Heart right ventricle (tissue), 16 donors: ENCODE measurements around the gene AP4S1. TPM values are rescaled to one million over a fixed set of nuclear protein-coding genes. Genes with fewer than 3 reads are reported as not detected.
"Not testable (repeated sequence)": the region's sequence is repeated elsewhere in the genome, so short reads cannot be mapped to it uniquely, and the experiment has no call there.

Experiments
- ATAC-seq, 8 donors: fragments of 200-7000 bp; cut with Tn5 transposase; one replicate each; pipeline ENCODE4 v1.9.1; 2020; ENCODE audit warnings: mild to moderate bottlenecking in 8 of 8, moderate library complexity in 8 of 8, moderate number of reproducible peaks in 1 of 8
- DNase-seq, 2 donors: peaks; one replicate each; pipeline ENCODE4 v3.0.0-alpha.2; 2020
- H3K27ac ChIP-seq, 10 donors: fragments of 200-600 bp; sonication (generic) in 2 of 10; one replicate each; pipeline versions ENCODE4 v1.5.0 to v1.8.0; 2020 to 2022; ENCODE audit warnings: mild to moderate bottlenecking in 3 of 10
- H3K27me3 ChIP-seq, 7 donors: fragments of 200-600 bp; one replicate each; pipeline ENCODE4 v1.8.0; 2021 to 2022; ENCODE audit warnings: mild to moderate bottlenecking in 2 of 7
- H3K36me3 ChIP-seq, 9 donors: fragments of 200-600 bp; sonication (generic) in 1 of 9; one replicate each; pipeline versions ENCODE4 v1.5.0 to v1.8.0; 2020 to 2022; ENCODE audit warnings: mild to moderate bottlenecking in 2 of 9
- H3K4me1 ChIP-seq, 9 donors: fragments of 200-600 bp; sonication (generic) in 1 of 9; one replicate each; pipeline versions ENCODE4 v1.5.0 to v1.8.0; 2020 to 2022; ENCODE audit warnings: mild to moderate bottlenecking in 4 of 9
- H3K4me3 ChIP-seq, 10 donors: fragments of 200-600 bp; sonication (generic) in 2 of 10; one replicate each; pipeline versions ENCODE4 v1.5.0 to v1.8.0; 2020 to 2022; ENCODE audit warnings: mild to moderate bottlenecking in 7 of 10, moderate library complexity in 2 of 10
- H3K9me3 ChIP-seq, 11 donors: fragments of 200-600 bp in 10 of 11; sonication (generic) in 2 of 11; one replicate each; pipeline versions ENCODE4 v1.5.0 to v1.8.0; 2013 to 2022; ENCODE audit warnings: mild to moderate bottlenecking in 2 of 11, control low read depth in 1 of 11, moderate library complexity in 1 of 11
- WGBS, 2 donors: extraction: QIAGEN DNeasy Blood & Tissue Kit; methylation state at CpG; one replicate each; pipeline ENCODE4 v1.1.7; 2013; ENCODE audit warnings: inconsistent platforms in 1 of 2; 5-methylcytosine and 5-hydroxymethylcytosine counted together
- intact Hi-C, 10 donors: fragments of 100-400 bp; cut with DNase I; formaldehyde crosslinking; loops; one replicate each; pipeline versions ENCODE4 v1.11.1 to v1.14.2; 2022
- polyA plus RNA-seq, 2 donors: library from polyadenylated mRNA; stranded (reverse); fragments of 200-250 nt; gene quantifications; one replicate each; pipeline ENCODE4 v1.2.3, GENCODE V29; 2013
- total RNA-seq, 10 donors: library from RNA; stranded (reverse); fragmentation: NEBNext Ultra II Directional in 3 of 10; extraction: Animal tissue kit (Norgen Biotek cat#: 25700) in 3 of 10; gene quantifications; one replicate each; pipeline versions ENCODE4 v1.2.1 to v1.2.4, GENCODE V29; 2021 to 2023
- TF ChIP-seq, protein P1 (sequence below), 9 donors: fragments of 200-600 bp; sonication (generic) in 2 of 9; IDR thresholded peaks; one replicate each; pipeline versions ENCODE4 v1.5.0 to v1.8.0; 2021 to 2022; ENCODE audit warnings: antibody characterized with exemption in 9 of 9, mild to moderate bottlenecking in 5 of 9, moderate library complexity in 1 of 9
- donor health status: Arrhythmogenic right ventricular cardiomyopathy.
- donor health status: ischemic (EF 13 %, LVEDD 7.1; RV severe dilation, severe dysfunction).
- donor health status: healthy with polysubstance abuse.
- donor health status: DM: no; HTN: yes; CAD: no.
- donor health status: DM: no; HTN: no; CAD: no.
- donor health status: ischemic (EF 25% LVEDD 6.9; RV normal size, moderate dysfunction).
- donor health status: ischemic (EF 25% LVEDD 5.7; RV mildly dilated, moderate dysfunction).
- donor health status: healthy.
- donor health status: DM: yes; HTN: yes; CAD: no.
- donor health status: Ischemic cardiomyopathy.
- donor health status: ischemic (EF 35%, LVEDD 5.7; RV mildly dilated, moderate dysfunction).
- donor health status: nonischemic (EF 11% LVEDD 7.7; RV severe dilation, severe dysfunction).
- donor health status: DM: yes; HTN: yes; CAD: no.
- donor health status: PGD.
- donor health status: ischemic (EF 29% LVEDD 5.4; RV normal size, mild dysfunction).
- donor health status: nonischemic (EF 23%, LVEDD 6.1; RV moderate dilation, normal function).

The AP4S1 gene
- total and polyA plus RNA-seq, 12 donors: 6.2 to 9.4 (median 8.5) TPM

GRCh38 chr14:31090883-31091764 lies 65.7 kb downstream of the AP4S1 start:
- 25 to 31% methylated on average over 5 of the region's 5 CpGs for WGBS, 2 donors
- TF ChIP-seq, protein P1, sequence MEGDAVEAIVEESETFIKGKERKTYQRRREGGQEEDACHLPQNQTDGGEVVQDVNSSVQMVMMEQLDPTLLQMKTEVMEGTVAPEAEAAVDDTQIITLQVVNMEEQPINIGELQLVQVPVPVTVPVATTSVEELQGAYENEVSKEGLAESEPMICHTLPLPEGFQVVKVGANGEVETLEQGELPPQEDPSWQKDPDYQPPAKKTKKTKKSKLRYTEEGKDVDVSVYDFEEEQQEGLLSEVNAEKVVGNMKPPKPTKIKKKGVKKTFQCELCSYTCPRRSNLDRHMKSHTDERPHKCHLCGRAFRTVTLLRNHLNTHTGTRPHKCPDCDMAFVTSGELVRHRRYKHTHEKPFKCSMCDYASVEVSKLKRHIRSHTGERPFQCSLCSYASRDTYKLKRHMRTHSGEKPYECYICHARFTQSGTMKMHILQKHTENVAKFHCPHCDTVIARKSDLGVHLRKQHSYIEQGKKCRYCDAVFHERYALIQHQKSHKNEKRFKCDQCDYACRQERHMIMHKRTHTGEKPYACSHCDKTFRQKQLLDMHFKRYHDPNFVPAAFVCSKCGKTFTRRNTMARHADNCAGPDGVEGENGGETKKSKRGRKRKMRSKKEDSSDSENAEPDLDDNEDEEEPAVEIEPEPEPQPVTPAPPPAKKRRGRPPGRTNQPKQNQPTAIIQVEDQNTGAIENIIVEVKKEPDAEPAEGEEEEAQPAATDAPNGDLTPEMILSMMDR (IDR thresholded peaks at IDR 0.05): no peak
- H3K27ac ChIP-seq: peak overlapping the region in 9 of 10 donors; percentile 10 to 88 (median 59)
- H3K36me3 ChIP-seq: peaks cover 0 to under 1% (median 0%) of the 10 kb centered on the region in 9 donors
- H3K9me3 ChIP-seq: no peaks in the 10 kb centered on the region
- peaks cover 0 to 25% (median 19%) of the 10 kb centered on the region in 9 donors for H3K4me1 ChIP-seq
- ATAC-seq: peak; percentile 78 to 96 (median 80)
- H3K27me3 ChIP-seq: no peaks in the 10 kb centered on the region
- peak in 1 of 2 donors; percentile 16 for DNase-seq
- intact Hi-C loops: no loop called here
- H3K4me3 ChIP-seq: no peak overlapping the region

- ATAC-seq (no peak), DNase-seq (no peak)
- intact Hi-C loops: no loop called here
- no peaks in the 10 kb centered on the region for H3K9me3 ChIP-seq
- H3K27ac ChIP-seq: peak overlapping the region in 1 of 10 donors; percentile 16
- H3K4me1 ChIP-seq: peaks cover 0 to 25% (median 19%) of the 10 kb centered on the region in 9 donors
- 69 to 77% methylated on average over 2 of the region's 2 CpGs for WGBS, 2 donors
- H3K27me3 ChIP-seq: no peaks in the 10 kb centered on the region
- no peak overlapping the region for H3K4me3 ChIP-seq
- TF ChIP-seq, protein P1 (IDR thresholded peaks at IDR 0.05): no peak
- peaks cover 0 to 12% (median 0%) of the 10 kb centered on the region in 9 donors for H3K36me3 ChIP-seq
Observed at GRCh38 chr14:31092160-31092708, 66.8 kb downstream of the AP4S1 start.

DNA sequence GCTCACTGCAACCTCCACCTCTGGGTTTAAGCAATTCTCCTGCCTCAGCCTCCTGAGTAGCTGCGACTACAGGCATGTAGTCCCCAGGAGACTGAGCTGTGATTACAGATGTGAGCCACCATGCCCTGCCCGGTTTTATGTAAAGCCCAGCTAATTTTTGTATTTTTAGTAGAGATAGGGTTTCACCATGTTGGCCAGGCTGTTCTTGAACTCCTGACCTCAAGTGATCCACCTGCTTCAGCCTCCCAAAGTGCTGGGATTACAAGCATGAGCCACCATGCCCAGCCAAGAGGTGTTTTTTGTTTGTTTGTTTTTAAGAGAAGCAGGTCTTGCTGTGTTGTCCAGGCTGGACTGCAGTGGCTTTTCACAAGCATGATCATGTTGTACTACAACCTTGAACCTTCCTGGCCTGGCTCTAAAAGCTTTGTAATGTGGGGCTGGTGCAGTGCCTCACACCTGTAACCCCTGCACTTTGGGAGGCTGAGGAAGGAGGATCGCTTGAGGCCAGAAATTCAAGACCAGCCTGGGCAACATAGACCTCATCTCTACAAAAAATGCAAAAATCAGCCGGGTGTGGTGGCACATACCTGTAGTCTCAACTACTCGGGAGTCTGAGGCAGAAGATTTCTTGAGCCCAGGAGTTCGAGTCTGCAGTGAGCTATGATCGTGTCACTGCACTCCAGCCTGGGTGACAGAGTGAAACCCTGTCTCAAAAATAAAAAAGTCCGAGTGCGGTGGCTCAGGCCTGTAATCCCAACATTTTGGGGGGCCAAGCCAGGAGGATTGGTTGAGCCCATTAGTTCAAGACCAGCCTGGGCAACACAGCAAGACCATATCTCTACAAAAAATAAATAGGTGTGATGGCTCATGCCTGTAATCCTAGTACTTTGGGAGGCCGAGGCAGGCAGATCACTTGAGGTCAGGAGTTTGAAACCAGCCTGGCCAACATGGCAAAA lies 68.7 kb downstream of the AP4S1 start:
- H3K27ac ChIP-seq, H3K27me3 ChIP-seq, ATAC-seq, DNase-seq, H3K4me3 ChIP-seq, intact Hi-C loops, H3K9me3 ChIP-seq: not testable (repeated sequence)
- Histone ChIP-seq H3K36me3 (peaks cover 0 to 31% (median 12%) of the 10 kb centered on the region in 9 donors), H3K4me1 (peaks cover 0 to 25% (median 19%) of the 10 kb centered on the region in 9 donors)
- WGBS, 2 donors: 93 to 94% methylated on average over 10 of the region's 10 CpGs

DNA sequence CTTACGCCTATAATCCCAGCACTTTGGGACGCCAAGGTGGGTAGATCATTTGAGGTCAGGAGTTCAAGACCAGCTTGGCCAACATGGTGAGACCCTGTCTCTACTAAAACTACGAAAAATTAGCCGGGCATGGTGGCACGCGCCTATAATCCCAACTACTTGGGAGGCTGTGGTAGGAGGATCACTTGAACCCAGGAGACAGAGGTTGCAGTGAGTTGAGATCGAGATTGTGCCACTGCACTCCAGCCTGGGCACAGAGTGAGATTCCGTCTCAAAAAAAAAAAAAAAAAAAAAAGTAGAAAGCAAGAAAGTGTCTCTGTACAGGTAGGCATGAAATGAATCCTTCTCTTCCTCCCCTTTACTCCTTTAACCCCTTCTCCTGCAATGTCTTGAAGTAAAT lies 70.4 kb downstream of the AP4S1 start:
- 97 to 98% methylated on average over 8 of the region's 8 CpGs for WGBS, 2 donors
- not testable (repeated sequence) for H3K9me3 ChIP-seq

GRCh38 chr14:31096255-31096654 lies 70.8 kb downstream of the AP4S1 start:
- no peak for DNase-seq
- TF ChIP-seq, protein P1 (IDR thresholded peaks at IDR 0.05): no peak
- Histone ChIP-seq H3K27ac (no peak overlapping the region), H3K9me3 (no peaks in the 10 kb centered on the region), H3K36me3 (peaks cover 0 to 52% (median 26%) of the 10 kb centered on the region in 9 donors), H3K4me3 (no peak overlapping the region), H3K27me3 (no peaks in the 10 kb centered on the region), H3K4me1 (peaks cover 0 to 15% (median 9%) of the 10 kb centered on the region in 9 donors)
- intact Hi-C loops: no loop called here
- WGBS, 2 donors: 96% methylated on average over 6 of the region's 6 CpGs
- peak in 1 of 8 donors; percentile 23 for ATAC-seq

More for the DNA sequence above, 70.4 kb downstream of the AP4S1 start:
- DNase-seq, H3K27ac ChIP-seq, H3K27me3 ChIP-seq, H3K4me3 ChIP-seq, intact Hi-C loops, ATAC-seq: not testable (repeated sequence)
- Histone ChIP-seq H3K36me3 (peaks cover 0 to 48% (median 21%) of the 10 kb centered on the region in 9 donors), H3K4me1 (peaks cover 0 to 19% (median 13%) of the 10 kb centered on the region in 9 donors)
